Activated CD8-positive, alpha-beta memory T cell treated with anti-CD3 and anti-CD28 coated beads for 1 hour (primary cell): ENCODE measurements around the gene ELF3.
"Not testable (repeated sequence)": the region's sequence is repeated elsewhere in the genome, so short reads cannot be mapped to it uniquely, and the experiment has no call there.

ENCODE experiments used
- DNase-seq, 2 donors: peaks; one replicate each; pipeline ENCODE4 v3.0.0-alpha.2; 2020; ENCODE audit warnings: low read depth in 1 of 2; ENCODE audit errors: extremely low read depth in 1 of 2

ELF3 gene

DNA sequence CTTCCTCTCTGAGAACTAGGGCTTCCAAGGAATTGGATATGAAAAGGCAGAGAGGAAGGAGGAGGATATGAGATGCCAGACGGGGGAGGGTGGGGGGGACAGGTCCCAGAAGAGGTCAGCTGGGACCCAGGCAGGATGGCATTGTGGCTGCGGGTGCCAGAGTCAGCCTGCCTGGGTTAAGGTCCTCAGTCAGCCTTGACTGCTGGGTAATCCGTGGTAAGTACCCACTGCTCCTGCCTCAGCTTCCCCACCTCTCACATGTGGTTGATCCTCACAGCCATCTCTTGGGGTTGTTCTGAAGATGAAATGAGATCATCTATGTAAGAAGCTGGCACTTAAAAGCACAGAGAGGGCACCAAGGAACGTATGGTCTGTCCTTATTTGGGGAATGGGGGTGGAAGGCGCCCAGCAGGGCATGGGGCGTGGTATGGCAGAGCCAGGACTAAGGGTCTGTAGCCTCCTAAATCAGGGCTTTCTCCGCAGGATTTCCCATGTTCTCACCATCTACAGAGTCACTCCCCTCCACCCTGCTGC, 23.8 kb downstream of the ELF3 start:
- DNase-seq: no peak

DNA sequence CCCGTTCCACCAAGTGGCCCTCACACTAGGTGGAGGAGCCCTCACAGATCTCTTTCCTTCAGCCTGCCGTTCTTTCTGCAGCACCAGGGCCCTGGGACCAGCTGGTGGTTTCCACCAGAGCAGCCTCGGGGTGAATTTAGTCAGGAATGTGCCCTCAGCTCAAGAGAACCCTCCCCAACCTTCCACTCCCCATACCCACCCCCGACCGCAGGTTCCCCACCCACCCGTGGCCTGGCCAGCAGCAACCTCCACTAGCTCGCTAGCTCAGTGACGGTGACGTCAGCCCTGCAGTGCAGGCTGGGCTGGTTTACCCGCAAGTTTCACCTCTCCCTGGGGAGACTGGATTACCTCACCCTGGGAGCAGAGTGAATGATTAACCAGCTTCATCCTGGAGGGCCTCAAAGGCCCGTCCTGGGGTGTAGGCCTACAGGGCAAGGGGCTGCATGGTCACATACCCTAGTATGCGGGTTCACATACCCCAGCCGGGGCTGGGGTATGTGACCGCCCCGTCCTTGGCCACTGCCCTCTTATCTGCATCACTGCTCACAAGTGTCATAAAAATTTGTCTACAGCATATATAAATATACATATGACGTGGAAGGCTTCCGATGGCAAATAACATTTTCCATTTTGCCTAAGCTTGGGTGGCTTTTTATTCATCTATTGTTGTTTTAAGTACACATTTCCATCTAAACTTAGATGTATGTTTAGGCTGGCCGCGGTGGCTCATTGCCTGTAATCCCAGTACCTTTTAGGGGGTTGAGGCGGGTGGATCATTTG, 24.5 kb downstream of the ELF3 start:
- DNase-seq: no peak

- no peak for DNase-seq
These were observed 26.4 kb downstream of the ELF3 start for GRCh38 chr1:202036595-202037387.

DNA sequence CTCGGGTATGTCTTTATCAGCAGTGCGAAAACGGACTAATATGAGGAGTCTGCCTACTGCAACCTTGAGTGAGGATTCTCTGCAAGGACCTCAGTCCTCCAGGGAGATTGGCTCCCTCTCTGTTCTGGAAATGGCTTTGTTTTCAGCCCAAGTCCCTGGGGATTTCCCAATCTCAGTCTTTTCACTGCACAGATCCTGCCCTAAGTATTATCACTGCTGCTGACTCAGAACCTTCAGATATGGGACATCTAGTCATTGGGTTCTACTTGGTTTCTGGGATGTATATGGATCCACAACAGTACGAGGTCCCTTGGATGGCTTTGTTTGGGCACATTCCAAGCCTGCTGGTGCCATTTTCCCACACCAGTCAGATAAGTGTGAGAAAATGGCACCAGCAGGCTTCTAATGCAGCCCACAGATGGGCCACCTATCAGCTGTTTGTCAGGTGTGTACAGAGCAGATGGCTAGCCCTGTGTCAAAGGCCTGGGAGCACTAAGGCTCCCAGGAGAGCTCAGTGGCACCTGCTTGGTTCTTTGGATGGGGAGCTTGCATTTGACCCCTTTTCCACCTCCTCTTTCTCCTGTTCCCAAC, 27.4 kb downstream of the ELF3 start:
- no peak for DNase-seq

DNA sequence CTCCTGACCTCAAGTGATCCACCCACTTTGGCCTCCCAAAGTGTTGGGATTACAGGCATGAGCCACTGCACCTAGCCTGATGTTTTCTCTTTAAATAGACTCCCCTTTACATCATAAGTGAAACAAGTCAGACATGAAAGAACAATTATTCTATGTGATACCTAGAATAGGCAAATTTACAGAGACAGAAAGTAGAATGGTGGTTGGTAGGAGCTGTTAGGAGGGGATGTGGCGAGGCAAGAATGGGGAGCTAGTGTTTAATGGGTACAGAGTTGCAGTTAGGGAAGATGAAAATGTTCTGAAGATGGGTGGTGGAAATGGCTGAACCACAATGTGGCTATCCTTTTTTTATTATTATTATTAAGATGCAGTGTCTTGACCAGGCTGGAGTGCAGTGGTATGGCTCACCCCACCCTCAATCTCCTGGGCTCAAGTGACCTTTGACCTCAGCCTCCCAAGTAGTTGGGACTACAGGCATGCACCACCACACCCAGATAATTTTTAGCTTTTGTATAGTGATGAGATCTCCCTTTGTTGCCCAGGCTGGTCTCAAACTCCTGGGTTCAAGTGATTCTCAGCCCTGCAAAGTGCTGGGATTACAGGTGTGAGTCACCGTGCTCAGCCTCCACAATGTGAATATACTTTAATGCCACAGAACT, 28.4 kb downstream of the ELF3 start:
- no peak for DNase-seq

DNA sequence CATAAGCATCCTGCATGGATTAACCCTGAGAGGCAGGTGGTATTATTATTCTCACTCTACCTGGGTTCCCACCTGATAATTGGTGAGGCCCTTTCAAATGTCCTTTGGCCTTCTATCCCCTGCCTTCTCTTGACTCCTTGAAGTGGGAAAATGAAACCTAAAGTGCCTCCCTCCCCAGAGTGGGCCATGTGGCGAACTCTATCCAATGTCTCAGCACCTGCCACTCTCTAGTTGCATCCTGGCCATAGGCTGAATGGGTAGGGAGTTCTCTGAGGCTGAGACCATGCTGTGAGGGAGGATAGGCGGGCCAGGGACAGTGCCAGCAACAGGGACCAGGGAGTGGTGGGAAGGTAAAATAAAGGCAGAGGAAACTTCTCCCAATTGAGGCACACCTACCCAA, 35.3 kb downstream of the ELF3 start:
- no peak for DNase-seq

- no peak for DNase-seq
These were observed 35.8 kb downstream of the ELF3 start for GRCh38 chr1:202046227-202046626.

GRCh38 chr1:202046748-202047708, 36.6 kb downstream of the ELF3 start:
- no peak for DNase-seq

GRCh38 chr1:202047977-202048376, 37.6 kb downstream of the ELF3 start:
- DNase-seq: no peak

GRCh38 chr1:202049129-202049528, 38.7 kb downstream of the ELF3 start:
- DNase-seq: no peak

DNA sequence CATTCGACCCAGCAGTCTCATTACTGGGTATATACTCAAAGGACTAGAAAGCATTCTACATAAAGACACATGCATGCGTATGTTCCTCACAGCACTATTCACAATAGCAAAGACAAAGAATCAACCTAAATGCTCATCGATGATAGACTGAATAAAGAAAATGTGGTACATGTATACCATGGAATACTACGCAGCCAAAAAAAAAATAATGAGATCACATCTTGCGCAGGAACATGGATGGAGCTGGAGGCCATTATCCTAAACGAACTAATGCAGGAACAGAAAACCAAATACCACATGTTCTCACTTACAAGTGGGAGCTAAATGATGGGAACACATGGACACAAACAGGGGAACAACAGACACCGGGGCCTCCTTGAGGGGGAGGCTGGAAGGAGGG, 43.7 kb downstream of the ELF3 start:
- DNase-seq: no peak

DNA sequence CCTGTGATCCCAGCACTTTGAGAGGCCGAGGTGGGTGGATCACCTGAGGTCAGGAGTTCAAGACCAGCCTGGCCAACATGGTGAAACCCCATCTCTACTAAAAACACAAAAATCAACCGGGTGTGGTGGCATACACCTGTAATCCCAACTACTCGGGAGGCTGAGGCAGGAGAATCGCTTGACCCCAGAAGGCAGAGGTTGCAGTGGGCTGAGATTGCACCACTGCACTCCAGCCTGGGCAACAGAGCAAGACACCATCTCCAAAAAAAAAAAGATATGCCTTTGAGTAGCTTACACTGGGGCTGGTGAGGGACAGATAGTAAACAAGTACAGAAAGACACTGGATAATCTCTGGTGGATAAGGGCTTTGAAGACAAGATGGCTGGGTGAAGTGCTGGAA, 44.3 kb downstream of the ELF3 start:
- not testable (repeated sequence) for DNase-seq

DNA sequence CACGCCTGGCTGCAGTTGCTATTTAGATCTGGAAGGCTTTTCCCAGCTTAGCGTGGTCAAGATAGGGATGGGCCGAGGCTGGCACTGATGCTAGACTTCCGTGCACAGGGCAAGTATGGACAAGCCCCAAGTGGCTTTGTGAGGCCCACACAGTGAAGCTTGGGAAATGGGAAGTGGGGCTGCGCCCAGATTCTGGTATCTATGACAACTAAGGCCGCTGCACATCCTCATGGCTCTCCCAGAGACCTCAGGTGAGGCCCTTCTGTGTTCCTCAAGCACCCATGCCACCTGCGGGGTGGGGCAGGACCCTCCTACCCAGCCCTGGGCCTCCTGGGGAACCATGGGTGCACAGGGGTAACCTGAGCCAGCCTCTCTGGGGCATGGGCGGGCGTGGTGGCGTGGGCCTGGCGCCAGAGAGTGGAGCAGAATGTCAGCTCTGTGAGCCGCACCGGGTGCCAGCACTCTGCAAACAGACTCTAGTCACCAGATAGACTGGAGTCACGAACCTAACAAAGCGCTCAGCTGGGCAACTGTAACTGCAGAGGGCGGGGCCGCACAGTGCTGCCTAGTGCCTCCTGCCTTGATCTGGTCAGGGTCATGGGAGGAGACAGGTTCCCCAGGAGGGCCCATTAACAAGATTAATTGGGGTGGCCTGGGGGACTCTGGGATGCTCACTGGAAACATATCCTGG, 46.4 kb downstream of the ELF3 start:
- DNase-seq: no peak

- not testable (repeated sequence) for DNase-seq
These were observed 46.9 kb downstream of the ELF3 start for GRCh38 chr1:202057335-202057704.

DNA sequence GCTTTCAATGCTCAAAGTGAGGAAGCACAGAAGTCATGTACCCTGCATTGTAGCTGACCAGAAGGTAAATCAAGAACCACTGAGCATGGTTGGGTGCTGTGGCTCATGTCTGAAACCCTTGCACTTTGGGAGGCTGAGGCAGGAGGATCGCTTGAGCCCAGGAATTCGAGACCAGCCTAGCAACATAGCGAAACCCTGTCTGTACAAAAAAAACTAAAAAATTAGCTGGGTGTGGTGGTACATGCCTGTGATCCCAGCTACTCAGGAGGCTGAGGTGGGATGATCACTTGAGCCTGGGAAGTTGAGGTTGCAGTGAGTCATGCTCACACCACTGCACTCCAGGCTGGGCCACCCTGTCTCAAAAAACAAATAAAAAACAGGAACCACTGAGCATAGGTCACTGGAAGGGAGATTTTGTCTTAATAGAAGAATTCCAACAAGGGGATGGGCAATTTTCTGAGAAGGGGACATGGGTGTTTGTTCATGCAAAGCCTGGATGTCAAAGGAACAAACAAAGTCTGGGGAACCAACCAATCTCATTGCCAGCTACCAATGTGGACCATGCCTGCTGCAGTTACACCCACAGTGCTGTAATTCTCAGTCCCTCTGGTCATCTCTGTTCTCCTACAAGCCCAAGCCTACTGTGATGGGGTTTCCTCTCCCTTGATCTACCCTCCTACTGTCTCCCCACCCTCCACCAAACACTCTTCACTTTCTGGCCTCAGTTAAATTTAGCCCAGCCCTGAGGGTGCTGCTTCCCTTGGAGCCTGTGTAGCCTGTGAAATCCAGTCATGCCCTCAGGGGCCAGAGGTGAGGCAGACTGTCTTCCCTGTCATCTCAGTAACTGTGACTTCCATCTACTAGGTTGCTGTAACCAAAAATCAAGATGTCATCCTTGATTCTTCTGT, 47.9 kb downstream of the ELF3 start:
- no peak for DNase-seq

DNA sequence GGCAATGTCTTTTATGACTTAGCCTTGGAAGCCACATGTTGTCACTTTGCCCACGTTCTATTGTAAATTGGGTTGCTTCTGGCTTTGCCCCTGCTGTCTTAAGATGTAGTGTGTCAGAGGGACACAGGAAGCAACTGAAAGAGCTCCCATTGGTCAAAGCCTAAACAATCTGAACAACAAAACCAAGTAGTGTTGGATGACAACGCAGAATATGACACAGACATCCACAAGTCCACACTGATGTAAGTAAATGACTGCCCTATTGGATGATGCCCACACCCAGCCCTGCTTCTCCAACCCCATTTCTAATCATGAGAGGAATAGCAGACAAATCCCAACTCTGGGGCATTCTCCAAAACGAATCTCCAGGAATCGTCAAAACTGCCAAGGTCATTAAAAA, 50.7 kb downstream of the ELF3 start:
- no peak for DNase-seq

DNA sequence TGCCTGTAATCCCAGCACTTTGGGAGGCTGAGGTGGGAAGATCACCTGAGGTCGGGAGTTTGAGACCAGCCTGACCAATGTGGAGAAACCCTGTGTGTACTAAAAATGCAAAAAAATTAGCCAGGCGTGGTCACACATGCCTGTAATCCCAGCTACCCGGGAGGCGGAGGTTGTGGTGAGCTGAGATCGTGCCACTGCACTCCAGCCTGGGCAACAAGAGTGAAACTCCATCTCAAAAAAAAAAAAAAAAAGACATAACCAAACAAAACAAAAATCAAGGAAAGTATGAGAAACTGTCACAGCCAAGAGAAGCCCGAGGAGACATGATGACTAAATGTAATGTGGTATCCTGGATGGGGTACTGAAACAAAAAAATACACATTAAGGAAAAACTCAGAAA, 51.4 kb downstream of the ELF3 start:
- not testable (repeated sequence) for DNase-seq

DNA sequence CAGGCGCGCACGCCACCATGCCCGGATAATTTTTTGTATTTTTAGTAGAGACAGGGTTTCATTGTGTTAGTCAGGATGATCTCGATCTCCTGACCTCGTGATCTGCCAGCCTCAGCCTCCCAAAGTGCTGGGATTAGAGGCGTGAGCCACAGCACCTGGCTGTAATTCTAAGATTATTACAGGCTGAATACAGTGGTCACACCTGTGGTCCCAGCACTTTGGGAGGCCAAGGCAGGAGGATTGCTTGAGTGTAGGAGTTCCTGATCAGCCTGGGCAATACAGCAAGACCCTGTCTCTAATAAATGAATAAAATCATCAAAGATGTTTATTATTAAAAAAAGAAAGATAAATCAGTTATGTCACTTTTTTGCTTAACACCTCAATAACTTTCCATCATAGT, 52.2 kb downstream of the ELF3 start:
- not testable (repeated sequence) for DNase-seq
